OCI-LY1 (cell line): ENCODE measurements around the gene GRXCR2.

Experiments
- H2AFZ ChIP-seq: fragments of 200-600 bp; sonication (generic), shearing (Covaris generic); 2 replicates; pipeline ENCODE4 v1.6.0; 2014; ENCODE audit warnings: antibody characterized with exemption, mild to moderate bottlenecking, low read length
- H3F3A ChIP-seq: fragments of 200-600 bp; sonication (generic), shearing (Covaris generic); 2 replicates; pipeline ENCODE4 v1.6.0; 2014; ENCODE audit warnings: mild to moderate bottlenecking, antibody characterized with exemption, low read length, moderate library complexity; ENCODE audit not compliant: insufficient read depth
- H3K27ac ChIP-seq: fragments of 200-600 bp; sonication (generic); 2 replicates; pipeline ENCODE4 v1.5.1; 2014; ENCODE audit warnings: low read length, mixed run types, mild to moderate bottlenecking, low read depth; ENCODE audit not compliant: poor library complexity, severe bottlenecking
- H3K27me3 ChIP-seq: fragments of 200-600 bp; sonication (generic); 2 replicates; pipeline ENCODE4 v1.6.0; 2014; ENCODE audit warnings: antibody characterized with exemption, mild to moderate bottlenecking, low read length, moderate library complexity; ENCODE audit not compliant: insufficient read depth
- H3K36me3 ChIP-seq: fragments of 200-600 bp; sonication (generic); 2 replicates; pipeline ENCODE4 v1.6.1; 2014; ENCODE audit warnings: mild to moderate bottlenecking, antibody characterized with exemption, low read length, moderate library complexity, mixed read lengths; ENCODE audit not compliant: insufficient read depth
- H3K4me1 ChIP-seq: fragments of 200-600 bp; sonication (generic); 2 replicates; pipeline ENCODE4 v1.5.1; 2014; ENCODE audit warnings: mild to moderate bottlenecking, low read length, moderate library complexity; ENCODE audit not compliant: insufficient read depth, severe bottlenecking
- H3K4me2 ChIP-seq: fragments of 200-600 bp; sonication (generic), shearing (Covaris generic); 2 replicates; pipeline ENCODE4 v1.6.1; 2014; ENCODE audit warnings: low read length
- H3K4me3 ChIP-seq: fragments of 200-600 bp; sonication (generic); 2 replicates; pipeline ENCODE4 v1.5.1; 2014; ENCODE audit warnings: low read length, low read depth, mild to moderate bottlenecking, mixed read lengths; ENCODE audit not compliant: poor library complexity, severe bottlenecking
- H3K79me2 ChIP-seq: fragments of 200-600 bp; shearing (Covaris generic); 2 replicates; pipeline ENCODE4 v1.6.1; 2016; ENCODE audit warnings: mixed run types, low read length, mixed read lengths; ENCODE audit not compliant: insufficient read depth
- H3K9ac ChIP-seq: fragments of 200-600 bp; sonication (generic), shearing (Covaris generic); 2 replicates; pipeline ENCODE4 v1.6.1; 2014; ENCODE audit warnings: mild to moderate bottlenecking, low read length, mixed read lengths
- H3K9me2 ChIP-seq: fragments of 200-600 bp; sonication (generic), shearing (Covaris generic); 2 replicates; pipeline ENCODE4 v1.6.1; 2014; ENCODE audit warnings: low read depth, mild to moderate bottlenecking, low read length, mixed read lengths
- H3K9me3 ChIP-seq: fragments of 200-600 bp; shearing (Covaris generic); 2 replicates; pipeline ENCODE4 v1.6.1; 2014; ENCODE audit warnings: low read length, mixed read lengths
- H4K20me1 ChIP-seq: fragments of 200-600 bp; sonication (generic), shearing (Covaris generic); 2 replicates; pipeline ENCODE4 v1.6.0; 2016; ENCODE audit warnings: mild to moderate bottlenecking, low read length; ENCODE audit not compliant: insufficient read depth
- CTCF ChIP-seq: fragments of 200-600 bp; sonication (generic), shearing (Covaris generic); IDR thresholded peaks from 2 replicates; pipeline ENCODE4 v1.5.1; 2017; ENCODE audit warnings: mild to moderate bottlenecking, antibody characterized with exemption, low read length, moderate library complexity, mixed read lengths
- EZH2 ChIP-seq: fragments of 200-600 bp; sonication (generic), shearing (Covaris generic); IDR thresholded peaks from 2 replicates; pipeline ENCODE4 v1.8.0; 2017; ENCODE audit warnings: borderline replicate concordance, mixed run types, mild to moderate bottlenecking, antibody characterized with exemption, low read length, moderate library complexity, mixed read lengths

The GRXCR2 gene

GRCh38 chr5:145920542-145921210, 47.9 kb upstream of the GRXCR2 start:
- no peaks in the 10 kb centered on the region for H3K9me2 ChIP-seq
- H3K27ac ChIP-seq = no peak overlapping the region
- no peaks in the 10 kb centered on the region for H3K79me2 ChIP-seq
- no peak overlapping the region for H3K4me2 ChIP-seq
- no peaks in the 10 kb centered on the region for H3K36me3 ChIP-seq
- H3K4me3 ChIP-seq = no peak overlapping the region
- H3K27me3 ChIP-seq = no peaks in the 10 kb centered on the region
- H3K4me1 ChIP-seq = no peaks in the 10 kb centered on the region
- no peak overlapping the region for H3K9ac ChIP-seq
- no peak for TF ChIP-seq EZH2
- no peak for TF ChIP-seq CTCF
- no peaks in the 10 kb centered on the region for H4K20me1 ChIP-seq
- no peaks in the 10 kb centered on the region for H3K9me3 ChIP-seq
- H3F3A ChIP-seq = no peaks in the 10 kb centered on the region
- H2AFZ ChIP-seq = no peak overlapping the region

- no peaks in the 10 kb centered on the region for H3K9me3 ChIP-seq
- H3K9ac ChIP-seq = no peak overlapping the region
- no peaks in the 10 kb centered on the region for H3K27me3 ChIP-seq
- no peaks in the 10 kb centered on the region for H3K36me3 ChIP-seq
- no peaks in the 10 kb centered on the region for H3K79me2 ChIP-seq
- no peaks in the 10 kb centered on the region for H3K4me1 ChIP-seq
- no peak for TF ChIP-seq EZH2
- no peak for TF ChIP-seq CTCF
- no peaks in the 10 kb centered on the region for H4K20me1 ChIP-seq
- no peak overlapping the region for H2AFZ ChIP-seq
- H3F3A ChIP-seq = no peaks in the 10 kb centered on the region
- no peak overlapping the region for H3K27ac ChIP-seq
- no peak overlapping the region for H3K4me2 ChIP-seq
- H3K9me2 ChIP-seq = no peaks in the 10 kb centered on the region
- no peak overlapping the region for H3K4me3 ChIP-seq
Observed at GRCh38 chr5:145919413-145919812, 46.6 kb upstream of the GRXCR2 start.

GRCh38 chr5:145918397-145918796, 45.6 kb upstream of the GRXCR2 start:
- TF ChIP-seq CTCF = no peak
- no peak for TF ChIP-seq EZH2

More at GRCh38 chr5:145918397-145918796, 45.6 kb upstream of the GRXCR2 start:
- Histone ChIP-seq H3K4me2 (no peak overlapping the region), H3K9me2 (no peaks in the 10 kb centered on the region), H3K36me3 (no peaks in the 10 kb centered on the region), H2AFZ (no peak overlapping the region), H3F3A (no peaks in the 10 kb centered on the region), H3K27me3 (no peaks in the 10 kb centered on the region), H3K4me1 (no peaks in the 10 kb centered on the region), H3K9me3 (no peaks in the 10 kb centered on the region), H3K79me2 (no peaks in the 10 kb centered on the region), H3K27ac (no peak overlapping the region), H4K20me1 (no peaks in the 10 kb centered on the region), H3K9ac (no peak overlapping the region), H3K4me3 (no peak overlapping the region)
